Activated naive CD8-positive, alpha-beta T cell treated with anti-CD3 and anti-CD28 coated beads for 36 hours (primary cell): ENCODE results near the gene NID2. TPM values are rescaled to one million over a fixed set of nuclear protein-coding genes. Genes with fewer than 3 reads are reported as not detected.
A peak's percentile ranks its signal among the peaks of the same experiment; 100 is the strongest.

ENCODE experiments used
- DNase-seq: peaks from one replicate; pipeline ENCODE4 v3.0.0; 2021
- H3K27ac Mint-ChIP-seq: one replicate; pipeline ENCODE4 v1.8.0; 2022; ENCODE audit warnings: mild to moderate bottlenecking, moderate library complexity, mixed read lengths
- H3K27me3 Mint-ChIP-seq: one replicate; pipeline ENCODE4 v1.8.0; 2022; ENCODE audit warnings: mild to moderate bottlenecking, mixed read lengths
- H3K36me3 Mint-ChIP-seq: one replicate; pipeline ENCODE4 v1.8.0; 2021; ENCODE audit warnings: mild to moderate bottlenecking, mixed read lengths
- H3K4me1 Mint-ChIP-seq: one replicate; pipeline ENCODE4 v1.8.0; 2021; ENCODE audit warnings: mixed read lengths
- H3K4me3 Mint-ChIP-seq: one replicate; pipeline ENCODE4 v1.8.0; 2022; ENCODE audit warnings: mild to moderate bottlenecking, moderate library complexity, mixed read lengths
- H3K9me3 Mint-ChIP-seq: one replicate; pipeline ENCODE4 v1.8.0; 2022; ENCODE audit warnings: mixed read lengths
- total RNA-seq, 2 experiments: library from RNA; stranded (reverse); gene quantifications; one replicate each; pipeline ENCODE4 v1.2.3, GENCODE V29; 2021

NID2 gene
- total RNA-seq, 2 experiments from 2014 or later, result not detected

DNA sequence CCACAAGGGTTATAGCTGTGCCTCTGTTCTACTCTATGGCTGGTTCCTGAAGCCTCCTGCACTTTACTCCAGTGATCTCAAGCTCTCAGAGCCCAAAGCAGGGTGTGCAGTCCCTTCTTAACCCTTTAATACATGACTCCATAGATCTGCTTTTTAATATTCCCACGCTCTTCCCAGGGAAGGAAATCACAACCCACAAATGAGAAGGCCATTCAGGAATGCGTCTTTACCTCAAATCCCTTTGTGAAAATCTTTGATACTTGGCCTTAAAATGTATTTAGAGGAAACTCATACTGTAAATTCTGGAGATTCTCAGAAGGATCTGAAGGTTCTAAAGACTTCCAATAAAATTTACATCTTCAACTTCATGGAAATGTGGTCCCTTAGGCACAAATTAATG lies 17.0 kb downstream of the NID2 start:
- H3K27me3 Mint-ChIP-seq, result no peaks in the 10 kb centered on the region
- H3K36me3 Mint-ChIP-seq, result no peaks in the 10 kb centered on the region
- H3K4me3 Mint-ChIP-seq, result no peak overlapping the region
- no peak for DNase-seq
- no peak overlapping the region for H3K27ac Mint-ChIP-seq
- H3K9me3 Mint-ChIP-seq, result no peaks in the 10 kb centered on the region
- H3K4me1 Mint-ChIP-seq, result no peaks in the 10 kb centered on the region

DNA sequence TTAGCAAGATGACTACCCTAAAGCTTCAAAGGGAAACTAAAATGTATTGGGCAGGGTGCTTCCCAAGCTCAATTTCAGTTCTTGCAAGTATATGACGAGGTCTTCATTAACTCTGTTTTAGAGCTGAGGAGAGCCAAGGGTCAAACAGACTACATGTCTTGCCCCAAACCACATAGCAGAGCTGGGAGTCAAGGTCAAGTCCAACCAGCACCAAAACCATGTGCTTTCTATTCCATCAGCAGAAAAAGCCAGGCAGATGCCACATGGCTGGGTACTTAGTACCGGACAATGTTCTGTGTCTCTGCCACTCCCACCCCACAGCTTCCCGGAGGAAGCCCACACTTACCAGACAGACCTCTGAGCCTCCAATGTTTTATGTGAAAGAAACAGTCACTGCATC lies 17.6 kb downstream of the NID2 start:
- no peaks in the 10 kb centered on the region for H3K27me3 Mint-ChIP-seq
- no peaks in the 10 kb centered on the region for H3K36me3 Mint-ChIP-seq
- no peak overlapping the region for H3K4me3 Mint-ChIP-seq
- H3K9me3 Mint-ChIP-seq, result no peaks in the 10 kb centered on the region
- DNase-seq, result no peak
- H3K4me1 Mint-ChIP-seq, result no peaks in the 10 kb centered on the region
- no peak overlapping the region for H3K27ac Mint-ChIP-seq

- H3K4me3 Mint-ChIP-seq, result no peak overlapping the region
- H3K27ac Mint-ChIP-seq, result no peak overlapping the region
- no peaks in the 10 kb centered on the region for H3K27me3 Mint-ChIP-seq
- H3K9me3 Mint-ChIP-seq, result no peaks in the 10 kb centered on the region
- no peaks in the 10 kb centered on the region for H3K36me3 Mint-ChIP-seq
- no peak for DNase-seq
- peaks cover 8% of the 10 kb centered on the region for H3K4me1 Mint-ChIP-seq
Observed at GRCh38 chr14:52049721-52050588, 18.9 kb downstream of the NID2 start.

GRCh38 chr14:52049271-52049670 lies 19.6 kb downstream of the NID2 start:
- no peaks in the 10 kb centered on the region for H3K36me3 Mint-ChIP-seq
- no peak overlapping the region for H3K27ac Mint-ChIP-seq
- no peaks in the 10 kb centered on the region for H3K9me3 Mint-ChIP-seq
- no peaks in the 10 kb centered on the region for H3K27me3 Mint-ChIP-seq
- peaks cover 10% of the 10 kb centered on the region for H3K4me1 Mint-ChIP-seq
- no peak overlapping the region for H3K4me3 Mint-ChIP-seq
- no peak for DNase-seq

- no peak for DNase-seq
- no peaks in the 10 kb centered on the region for H3K27me3 Mint-ChIP-seq
- peaks cover 11% of the 10 kb centered on the region for H3K4me1 Mint-ChIP-seq
- no peak overlapping the region for H3K4me3 Mint-ChIP-seq
- H3K36me3 Mint-ChIP-seq, result no peaks in the 10 kb centered on the region
- H3K9me3 Mint-ChIP-seq, result no peaks in the 10 kb centered on the region
- H3K27ac Mint-ChIP-seq, result no peak overlapping the region
Observed at GRCh38 chr14:52048641-52049204, 20.1 kb downstream of the NID2 start.

DNA sequence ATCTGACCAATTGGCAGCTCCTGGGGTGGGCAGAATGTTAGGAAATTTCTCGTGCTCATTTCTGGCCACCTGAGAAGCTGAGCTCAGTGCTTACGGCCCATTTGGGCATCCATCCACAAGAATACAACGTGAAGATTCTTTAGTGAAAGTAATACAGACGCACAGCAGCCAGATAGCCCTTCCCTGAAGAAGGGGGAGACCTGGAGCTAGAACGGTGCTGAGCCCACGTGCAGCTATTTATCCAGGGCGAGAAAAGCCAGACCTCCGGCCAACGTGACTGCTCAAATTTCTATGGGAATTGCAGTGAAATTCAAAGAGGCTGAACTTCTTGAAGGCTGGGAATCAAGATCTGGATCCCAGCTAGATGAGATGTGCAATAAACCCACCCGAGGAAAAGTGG lies 20.7 kb downstream of the NID2 start:
- Mint-ChIP-seq H3K36me3 (no peaks in the 10 kb centered on the region), H3K9me3 (no peaks in the 10 kb centered on the region), H3K4me1 (peaks cover 12% of the 10 kb centered on the region), H3K4me3 (no peak overlapping the region), H3K27ac (no peak overlapping the region), H3K27me3 (no peaks in the 10 kb centered on the region)
- no peak for DNase-seq

DNA sequence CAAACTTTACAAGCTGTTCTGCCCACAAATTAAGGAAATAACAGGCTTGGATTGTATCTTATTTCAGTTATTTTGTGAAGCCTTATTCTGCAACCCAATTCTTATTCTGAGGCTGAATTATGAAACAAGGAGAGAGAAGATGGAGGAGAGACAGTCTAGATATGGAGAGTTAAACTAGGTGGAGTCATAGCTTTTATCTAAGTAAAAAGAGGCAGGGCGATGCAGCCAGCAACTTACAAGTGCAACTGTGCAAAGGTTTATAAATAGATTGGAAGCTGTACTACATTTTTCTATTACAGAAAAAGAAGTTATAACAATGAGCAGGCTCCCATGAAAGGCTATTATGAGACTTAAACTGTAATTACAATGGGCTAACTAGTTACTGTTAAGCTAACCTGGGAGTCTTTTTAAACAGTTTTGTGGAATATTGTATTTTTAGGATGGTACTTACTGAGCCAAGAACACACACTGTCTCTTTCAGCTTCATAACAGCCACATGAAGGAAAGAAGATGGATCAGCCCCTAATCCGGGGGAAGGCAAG lies 22.4 kb downstream of the NID2 start:
- DNase-seq, result no peak
- no peak overlapping the region for H3K27ac Mint-ChIP-seq
- H3K9me3 Mint-ChIP-seq, result no peaks in the 10 kb centered on the region
- no peak overlapping the region for H3K4me3 Mint-ChIP-seq
- no peaks in the 10 kb centered on the region for H3K36me3 Mint-ChIP-seq
- H3K27me3 Mint-ChIP-seq, result no peaks in the 10 kb centered on the region
- H3K4me1 Mint-ChIP-seq, result peaks cover 12% of the 10 kb centered on the region

DNA sequence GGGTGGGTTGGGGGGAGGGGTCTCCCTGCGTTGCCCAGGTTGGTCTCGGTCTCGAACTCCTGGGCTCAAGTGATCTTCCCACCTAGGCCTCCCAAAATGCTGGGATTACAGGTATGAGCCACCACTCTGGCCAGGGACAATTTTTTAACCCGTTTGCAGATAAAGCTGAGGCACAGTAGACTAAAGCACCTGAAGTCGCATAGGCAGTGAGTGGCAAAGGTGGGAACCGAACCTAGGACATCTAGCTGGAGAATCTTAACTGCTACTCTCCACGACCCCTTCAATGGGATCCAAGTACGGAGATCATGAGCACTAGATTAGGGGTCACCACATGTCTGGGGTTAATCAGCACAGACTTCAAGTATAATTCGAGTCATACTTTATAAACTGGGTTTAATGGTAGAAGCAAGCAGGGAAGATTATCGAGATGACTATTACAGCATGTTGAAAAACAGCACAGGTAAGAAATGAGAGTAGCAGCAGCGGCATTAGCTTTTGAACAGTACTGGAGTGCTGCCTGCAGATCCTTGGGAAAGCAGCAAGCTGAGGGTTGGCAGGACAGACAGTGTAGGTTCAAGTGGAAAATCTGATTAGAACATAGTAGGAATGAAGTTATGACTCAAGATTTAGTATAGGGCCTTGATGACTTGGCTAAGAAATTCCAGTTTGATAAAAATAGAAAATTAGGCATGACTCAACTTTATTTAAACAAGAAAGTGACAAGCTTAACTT lies 23.9 kb downstream of the NID2 start:
- Mint-ChIP-seq H3K36me3 (no peaks in the 10 kb centered on the region), H3K27ac (no peak overlapping the region), H3K9me3 (no peaks in the 10 kb centered on the region), H3K27me3 (no peaks in the 10 kb centered on the region), H3K4me1 (peaks cover 12% of the 10 kb centered on the region), H3K4me3 (no peak overlapping the region)
- no peak for DNase-seq

DNA sequence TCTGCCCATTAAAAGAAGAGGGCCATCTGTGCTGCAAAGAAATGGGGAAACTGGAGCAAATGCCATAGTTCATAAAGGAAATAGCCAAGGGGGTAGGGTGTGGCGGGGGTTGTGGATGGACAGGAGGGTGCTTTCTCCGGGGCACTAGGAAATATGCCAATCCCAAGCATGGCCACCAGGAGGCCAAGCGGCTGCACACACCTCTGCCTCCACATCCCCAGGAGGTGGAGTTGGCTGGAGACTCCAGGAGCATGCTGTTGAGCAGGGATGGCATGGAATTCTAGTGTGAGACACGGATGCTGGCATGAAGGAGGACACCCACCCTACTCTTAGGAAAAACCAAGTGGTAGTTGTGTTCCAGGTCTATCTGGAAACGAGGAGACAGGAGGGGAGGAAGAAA lies 25.2 kb downstream of the NID2 start:
- Mint-ChIP-seq H3K27ac (no peak overlapping the region), H3K9me3 (no peaks in the 10 kb centered on the region), H3K36me3 (no peaks in the 10 kb centered on the region), H3K4me3 (no peak overlapping the region), H3K27me3 (peaks cover 3% of the 10 kb centered on the region), H3K4me1 (peaks cover 12% of the 10 kb centered on the region)
- DNase-seq, result peak; percentile 30

GRCh38 chr14:52042371-52043289 lies 26.2 kb downstream of the NID2 start:
- DNase-seq, result no peak
- no peak overlapping the region for H3K4me3 Mint-ChIP-seq
- peaks cover 3% of the 10 kb centered on the region for H3K27me3 Mint-ChIP-seq
- H3K4me1 Mint-ChIP-seq, result peaks cover 12% of the 10 kb centered on the region
- H3K27ac Mint-ChIP-seq, result no peak overlapping the region
- H3K36me3 Mint-ChIP-seq, result no peaks in the 10 kb centered on the region
- H3K9me3 Mint-ChIP-seq, result no peaks in the 10 kb centered on the region

GRCh38 chr14:52040598-52040997 lies 28.3 kb downstream of the NID2 start:
- H3K36me3 Mint-ChIP-seq, result no peaks in the 10 kb centered on the region
- H3K4me1 Mint-ChIP-seq, result peaks cover 10% of the 10 kb centered on the region
- no peak overlapping the region for H3K4me3 Mint-ChIP-seq
- peaks cover 2% of the 10 kb centered on the region for H3K9me3 Mint-ChIP-seq
- no peak overlapping the region for H3K27ac Mint-ChIP-seq
- no peak for DNase-seq
- peaks cover 3% of the 10 kb centered on the region for H3K27me3 Mint-ChIP-seq

- peaks cover 2% of the 10 kb centered on the region for H3K9me3 Mint-ChIP-seq
- H3K4me3 Mint-ChIP-seq, result no peak overlapping the region
- peaks cover 2% of the 10 kb centered on the region for H3K4me1 Mint-ChIP-seq
- DNase-seq, result no peak
- H3K36me3 Mint-ChIP-seq, result no peaks in the 10 kb centered on the region
- peaks cover 3% of the 10 kb centered on the region for H3K27me3 Mint-ChIP-seq
- H3K27ac Mint-ChIP-seq, result no peak overlapping the region
Observed at GRCh38 chr14:52039124-52039815, 29.6 kb downstream of the NID2 start.

DNA sequence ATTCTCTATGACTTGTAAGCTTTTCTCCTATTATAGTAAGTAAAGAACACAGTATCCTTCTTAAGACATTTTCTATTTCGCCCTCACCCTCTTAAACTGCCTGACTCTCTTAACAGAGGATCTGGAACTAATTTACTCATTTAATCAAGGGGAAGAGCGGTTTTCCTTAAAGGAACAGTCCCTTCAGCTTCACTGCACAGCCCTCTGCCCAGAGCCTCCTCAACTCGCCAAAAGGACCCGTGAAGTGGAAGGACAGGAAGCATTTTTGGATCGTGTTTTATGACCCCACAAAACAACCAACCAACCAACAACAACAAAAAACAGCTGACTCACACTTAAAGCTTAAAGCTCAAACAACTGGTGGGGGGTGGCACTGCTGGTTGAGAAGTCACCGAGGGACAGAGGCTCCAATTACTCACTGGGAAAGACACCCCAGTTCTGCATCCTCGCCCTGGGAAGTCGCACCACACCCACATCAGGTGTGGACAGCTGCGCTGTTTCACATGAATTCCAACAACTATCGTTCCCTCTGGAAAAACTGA lies 35.7 kb downstream of the NID2 start:
- no peak overlapping the region for H3K27ac Mint-ChIP-seq
- peaks cover 2% of the 10 kb centered on the region for H3K9me3 Mint-ChIP-seq
- H3K36me3 Mint-ChIP-seq, result no peaks in the 10 kb centered on the region
- no peaks in the 10 kb centered on the region for H3K4me1 Mint-ChIP-seq
- DNase-seq, result no peak
- no peak overlapping the region for H3K4me3 Mint-ChIP-seq
- H3K27me3 Mint-ChIP-seq, result peaks cover 12% of the 10 kb centered on the region
